HUES64 (cell line): Measurements from ENCODE around the gene MICAL1.

Source experiments
- H3K27ac ChIP-seq: 2 replicates; pipeline ENCODE4 v1.7.0; 2013; ENCODE audit warnings: low read depth, low read length, inconsistent platforms
- H3K27me3 ChIP-seq: 2 replicates; pipeline ENCODE4 v1.6.1; 2013; ENCODE audit warnings: mild to moderate bottlenecking, low read length; ENCODE audit not compliant: insufficient read depth
- H3K36me3 ChIP-seq: 2 replicates; pipeline ENCODE4 v1.6.1; 2013; ENCODE audit warnings: mild to moderate bottlenecking, low read length; ENCODE audit not compliant: insufficient read depth
- H3K4me1 ChIP-seq: 2 replicates; pipeline ENCODE4 v1.6.1; 2013; ENCODE audit warnings: mild to moderate bottlenecking, low read length, moderate library complexity; ENCODE audit not compliant: insufficient read depth
- H3K4me3 ChIP-seq: 2 replicates; pipeline ENCODE4 v1.5.1; 2013; ENCODE audit warnings: mild to moderate bottlenecking, low read length, moderate library complexity
- H3K9ac ChIP-seq: 2 replicates; pipeline ENCODE4 v1.6.1; 2013; ENCODE audit warnings: mild to moderate bottlenecking, low read depth, low read length
- H3K9me3 ChIP-seq: 2 replicates; pipeline ENCODE4 v1.6.1; 2013; ENCODE audit warnings: low read depth, low read length; ENCODE audit not compliant: insufficient read depth
- WGBS: fragments of 150-250, 120-280 bp; methylation state at CpG from one replicate; pipeline ENCODE4 v1.1.7; 2013; ENCODE audit warnings: missing lambda C conversion rate; 5-methylcytosine and 5-hydroxymethylcytosine counted together

The MICAL1 gene

DNA sequence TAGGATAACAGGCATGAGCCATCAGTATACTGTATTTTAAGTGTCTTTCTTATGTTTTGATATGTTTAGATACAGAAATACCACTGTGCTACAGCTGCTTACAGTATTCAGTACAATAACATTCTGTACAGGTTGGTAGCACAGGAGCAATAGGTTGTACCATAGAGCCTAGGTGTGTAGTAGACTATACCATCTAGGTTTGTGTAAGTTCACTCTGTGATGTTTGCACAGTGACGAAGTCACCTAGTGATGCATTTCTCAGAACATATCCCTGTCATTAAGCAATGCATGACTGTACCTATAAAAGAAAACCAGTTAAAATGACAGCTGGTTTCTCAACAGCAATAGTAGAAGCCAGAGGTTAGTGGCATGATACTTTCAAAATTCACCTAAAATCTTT, 30.5 kb upstream of the MICAL1 start:
- 94% methylated on average over 1 of the region's 1 CpG for WGBS
- H3K9ac ChIP-seq, result no peak overlapping the region

DNA sequence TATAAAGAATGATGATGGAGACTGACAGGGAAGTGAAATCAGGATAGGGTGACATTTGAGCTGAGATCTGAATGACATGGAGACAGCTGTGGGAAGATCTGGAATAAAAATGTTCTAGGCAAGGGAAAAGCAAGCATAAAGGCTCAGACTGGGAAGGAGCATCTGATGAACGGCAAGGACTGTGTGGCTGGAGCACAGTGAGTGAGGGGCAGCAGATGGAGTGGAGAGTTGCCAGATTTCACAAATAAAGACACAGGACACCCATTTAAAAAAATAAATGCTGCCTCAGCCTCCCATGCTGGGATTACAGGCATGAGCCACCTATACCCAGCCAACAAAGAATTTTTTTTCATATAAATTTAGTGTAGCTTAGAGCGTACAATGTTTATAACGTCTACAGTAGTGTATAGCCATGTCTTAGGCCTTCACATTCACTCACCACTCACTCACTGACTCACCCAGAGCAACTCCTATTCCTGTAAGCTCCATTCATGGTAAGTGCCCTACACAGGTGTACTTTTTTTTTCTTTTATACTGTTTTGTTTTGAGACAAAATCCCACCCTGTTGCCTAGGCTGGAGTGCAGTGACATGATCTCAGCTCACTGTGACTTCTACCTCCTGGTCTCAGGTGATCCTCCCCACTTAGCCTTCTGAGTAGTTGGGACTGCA, 29.8 kb upstream of the MICAL1 start:
- Histone ChIP-seq H3K27ac (no peak overlapping the region), H3K36me3 (peaks cover 17% of the 10 kb centered on the region), H3K9me3 (no peaks in the 10 kb centered on the region), H3K4me3 (no peak overlapping the region), H3K4me1 (peaks cover 24% of the 10 kb centered on the region), H3K9ac (no peak overlapping the region), H3K27me3 (no peaks in the 10 kb centered on the region; the same call in 1 of the 2 replicates)
- WGBS, result 92% methylated on average over 3 of the region's 3 CpGs

More for the DNA sequence above, 30.5 kb upstream of the MICAL1 start:
- peaks cover 24% of the 10 kb centered on the region for H3K4me1 ChIP-seq
- peaks cover 10% of the 10 kb centered on the region for H3K36me3 ChIP-seq
- H3K9me3 ChIP-seq, result no peaks in the 10 kb centered on the region
- no peaks in the 10 kb centered on the region; the same call in 1 of the 2 replicates for H3K27me3 ChIP-seq
- H3K4me3 ChIP-seq, result no peak overlapping the region
- H3K27ac ChIP-seq, result no peak overlapping the region

DNA sequence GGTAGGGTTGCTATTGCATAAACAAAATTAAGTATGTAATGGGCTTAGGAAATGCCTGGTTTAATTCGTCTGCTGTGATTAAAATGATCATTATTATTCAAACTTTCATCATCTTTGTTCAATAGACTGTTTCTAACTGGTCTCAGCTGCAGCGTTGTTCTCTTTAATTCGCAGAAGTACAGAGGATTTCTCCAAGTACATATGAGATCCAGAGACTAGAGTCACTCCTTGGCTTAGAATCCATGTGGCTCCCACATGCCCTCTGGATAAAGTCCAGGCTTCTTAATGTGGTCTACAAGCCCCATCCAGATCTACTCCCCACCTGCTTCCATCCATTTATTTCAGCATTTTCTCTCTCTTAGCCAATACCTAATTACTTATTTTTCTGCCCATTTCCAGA, 28.6 kb upstream of the MICAL1 start:
- no peak overlapping the region for H3K9ac ChIP-seq
- WGBS, result 91% methylated on average over 2 of the region's 3 CpGs
- no peak overlapping the region for H3K27ac ChIP-seq
- peak overlapping the region; percentile 71; the same call in 1 of the 2 replicates for H3K4me3 ChIP-seq
- H3K4me1 ChIP-seq, result peaks cover 30% of the 10 kb centered on the region
- H3K27me3 ChIP-seq, result no peaks in the 10 kb centered on the region; the same call in 1 of the 2 replicates
- peaks cover 26% of the 10 kb centered on the region for H3K36me3 ChIP-seq
- no peaks in the 10 kb centered on the region for H3K9me3 ChIP-seq

DNA sequence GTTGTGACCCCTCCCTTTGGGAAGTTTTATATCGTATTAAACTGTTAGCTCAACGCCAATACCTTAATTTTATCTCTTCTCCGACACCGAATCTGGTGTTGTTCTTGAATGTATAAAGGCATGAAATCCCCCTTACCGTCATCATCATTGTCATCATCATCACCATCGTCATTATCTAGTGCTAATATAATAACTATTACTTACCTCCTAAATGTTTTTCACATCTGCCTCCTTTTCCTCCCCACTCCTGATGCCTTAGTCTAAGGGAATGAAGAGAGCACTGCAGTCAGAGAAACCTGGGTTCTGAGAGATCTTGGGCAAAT, 28.1 kb upstream of the MICAL1 start:
- Histone ChIP-seq H3K27ac (no peak overlapping the region), H3K9me3 (no peaks in the 10 kb centered on the region), H3K27me3 (no peaks in the 10 kb centered on the region; the same call in 1 of the 2 replicates), H3K4me1 (peaks cover 34% of the 10 kb centered on the region), H3K9ac (no peak overlapping the region), H3K4me3 (peak overlapping the region; percentile 71), H3K36me3 (peaks cover 29% of the 10 kb centered on the region)
- 0% methylated on average over 3 of the region's 6 CpGs for WGBS

DNA sequence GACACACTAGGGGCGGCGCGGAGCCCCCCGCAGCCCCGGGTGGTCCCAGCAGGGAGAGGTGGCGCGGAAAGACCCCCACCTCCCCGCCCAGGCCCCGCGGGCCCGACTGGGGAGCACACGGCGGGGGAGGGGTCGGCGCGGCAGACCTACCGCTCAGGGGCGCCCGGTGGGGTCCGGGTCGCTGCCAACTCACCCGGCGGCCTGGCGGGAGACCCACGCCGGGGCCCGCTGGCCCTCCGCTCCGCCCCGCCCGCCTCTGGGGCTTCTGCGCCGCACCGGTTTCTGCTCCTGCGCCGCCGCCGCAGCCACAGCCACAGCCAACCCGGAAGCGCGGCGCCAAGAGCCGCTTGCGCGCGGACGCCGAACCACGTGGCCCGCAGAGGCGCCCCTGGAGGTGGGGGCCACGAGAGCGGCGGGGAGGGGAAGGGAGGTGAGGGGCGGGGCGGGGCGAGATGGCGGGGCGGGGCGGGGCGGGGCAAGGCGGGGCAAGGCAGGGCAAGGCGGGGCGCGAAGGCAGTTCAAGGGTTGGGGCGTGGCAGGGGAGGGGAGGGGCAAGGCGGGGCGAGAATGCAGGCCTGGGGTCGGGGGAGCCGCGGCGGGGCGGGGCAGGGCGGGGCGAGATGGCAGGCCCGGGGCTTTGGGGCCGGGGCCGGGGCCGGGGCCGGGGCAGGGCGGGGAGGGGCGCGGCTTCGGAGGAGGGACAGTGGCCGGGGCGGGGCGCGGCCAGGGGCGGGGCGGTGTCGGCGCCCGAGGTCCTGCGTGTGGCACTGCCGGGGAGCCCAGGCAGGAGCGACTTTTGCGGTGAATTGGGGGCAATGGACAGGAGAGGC, 27.5 kb upstream of the MICAL1 start, which contains the start of gene ZBTB24:
TSS of gene ZBTB24 (minus strand) at position 315 of the 830 bp plus-strand sequence. CDS start 1,193 bp downstream, outside the sequence.
- WGBS, result under 1% methylated on average over 74 of the region's 97 CpGs
- Histone ChIP-seq H3K27me3 (no peaks in the 10 kb centered on the region; the same call in 1 of the 2 replicates), H3K4me1 (peaks cover 40% of the 10 kb centered on the region), H3K36me3 (peaks cover 35% of the 10 kb centered on the region), H3K27ac (peak within 1 kb of the TSS; percentile 68), H3K9ac (peak within 1 kb of the TSS; percentile 81), H3K4me3 (peak within 1 kb of the TSS; percentile 90), H3K9me3 (no peaks in the 10 kb centered on the region)

DNA sequence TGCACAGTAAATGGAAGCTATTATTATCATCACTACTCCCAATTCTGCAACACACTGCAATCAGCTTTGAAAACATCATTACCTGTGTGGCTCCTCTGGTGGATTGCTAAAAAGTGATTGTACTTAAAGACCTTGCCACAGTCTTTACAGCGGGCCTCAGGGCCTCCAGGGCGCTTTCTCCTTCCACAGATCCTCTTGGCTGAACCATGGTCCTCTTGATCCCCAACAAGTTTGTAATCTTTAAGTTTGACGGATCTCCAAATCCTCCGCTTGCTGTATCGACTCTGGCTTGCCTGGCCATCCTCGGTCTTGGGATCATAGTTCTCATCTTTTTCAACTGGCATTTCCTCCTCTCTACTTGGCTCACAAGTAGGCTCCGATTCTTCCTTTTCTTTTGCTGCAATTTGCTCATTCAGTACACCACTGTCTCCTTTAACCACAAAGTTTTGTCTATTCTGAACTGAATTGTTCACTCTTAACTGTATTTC, 25.5 kb upstream of the MICAL1 start:
- no peak overlapping the region for H3K9ac ChIP-seq
- 94% methylated on average over 7 of the region's 7 CpGs for WGBS
- H3K36me3 ChIP-seq, result peaks cover 55% of the 10 kb centered on the region
- no peaks in the 10 kb centered on the region for H3K9me3 ChIP-seq
- H3K27me3 ChIP-seq, result no peaks in the 10 kb centered on the region; the same call in 1 of the 2 replicates
- H3K4me1 ChIP-seq, result peaks cover 48% of the 10 kb centered on the region
- no peak overlapping the region for H3K27ac ChIP-seq
- peak overlapping the region; percentile 41 for H3K4me3 ChIP-seq

DNA sequence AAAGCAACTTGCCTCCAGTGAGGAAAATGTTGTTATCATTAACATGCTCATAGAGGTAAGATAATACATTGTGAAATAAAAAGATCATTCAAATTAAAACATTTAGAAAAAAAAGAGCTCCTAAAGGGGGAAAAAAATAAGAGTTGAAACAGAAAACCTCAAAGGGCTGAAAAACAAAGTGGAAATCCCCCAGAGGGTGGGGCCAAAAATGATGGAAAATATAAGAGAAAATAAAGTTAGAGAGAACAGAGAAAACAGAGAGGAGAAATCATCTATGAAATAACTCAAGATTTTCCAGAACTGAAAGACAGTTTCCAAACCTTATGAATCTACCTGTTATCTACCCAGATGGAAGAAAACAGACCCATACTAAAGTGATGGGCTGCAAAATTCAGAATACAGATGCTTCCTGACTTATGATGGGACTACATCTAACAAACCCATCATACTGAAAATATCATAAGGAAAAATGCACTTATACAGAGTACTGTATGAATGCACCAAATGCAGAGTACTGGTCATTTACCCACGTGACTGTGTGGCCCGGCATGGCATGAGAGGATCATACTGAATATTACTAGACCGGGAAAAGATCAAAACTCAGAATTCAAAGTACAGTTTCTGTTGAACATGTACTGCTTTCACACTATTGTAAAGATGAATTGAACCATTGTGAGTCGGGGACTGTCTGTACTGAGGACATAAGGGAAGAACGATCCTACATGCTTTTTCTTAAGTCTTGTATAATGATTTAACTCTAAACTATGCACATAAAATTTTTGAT, 23.5 kb upstream of the MICAL1 start:
- Histone ChIP-seq H3K4me1 (peaks cover 45% of the 10 kb centered on the region), H3K36me3 (peaks cover 74% of the 10 kb centered on the region), H3K9ac (0 out of 2 replicates have a peak overlapping the region, but pooled peaks have one; percentile 22), H3K27ac (no peak overlapping the region), H3K9me3 (no peaks in the 10 kb centered on the region), H3K4me3 (peak overlapping the region; percentile 39), H3K27me3 (no peaks in the 10 kb centered on the region; the same call in 1 of the 2 replicates)
- 96% methylated on average over 4 of the region's 5 CpGs for WGBS

DNA sequence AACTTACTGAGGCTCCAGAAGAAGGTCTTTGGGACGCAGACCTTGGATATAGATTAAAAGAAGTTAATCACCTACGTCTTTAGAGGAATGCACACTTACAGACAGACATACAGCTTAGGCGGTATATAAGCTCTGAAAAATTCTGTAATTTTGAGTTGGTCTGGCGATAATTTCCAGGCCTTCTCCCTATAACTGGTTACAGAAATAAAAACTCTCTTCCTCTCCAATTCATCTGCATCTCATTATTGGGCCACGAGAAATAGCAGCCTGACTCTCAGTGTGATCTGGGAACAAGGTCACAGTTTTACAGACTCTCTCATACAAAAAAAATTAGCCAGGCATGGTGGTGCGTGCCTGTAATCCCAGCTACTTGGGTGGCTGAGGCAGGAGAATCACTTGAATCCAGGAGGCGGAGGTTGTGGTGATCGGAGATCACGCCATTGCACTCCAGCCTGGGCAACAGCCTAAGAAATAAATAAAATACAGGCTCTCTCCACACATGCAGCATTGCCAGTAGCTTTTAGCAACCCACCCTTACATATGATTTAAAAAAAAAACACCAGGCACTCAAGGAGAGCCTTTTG, 22.7 kb upstream of the MICAL1 start:
- Histone ChIP-seq H3K27ac (peak overlapping the region; percentile 72), H3K4me1 (peaks cover 39% of the 10 kb centered on the region), H3K27me3 (no peaks in the 10 kb centered on the region), H3K36me3 (peaks cover 81% of the 10 kb centered on the region), H3K9me3 (no peaks in the 10 kb centered on the region), H3K9ac (peak overlapping the region; percentile 36; the same call in 1 of the 2 replicates), H3K4me3 (peak overlapping the region; percentile 39)
- 93% methylated on average over 9 of the region's 9 CpGs for WGBS

DNA sequence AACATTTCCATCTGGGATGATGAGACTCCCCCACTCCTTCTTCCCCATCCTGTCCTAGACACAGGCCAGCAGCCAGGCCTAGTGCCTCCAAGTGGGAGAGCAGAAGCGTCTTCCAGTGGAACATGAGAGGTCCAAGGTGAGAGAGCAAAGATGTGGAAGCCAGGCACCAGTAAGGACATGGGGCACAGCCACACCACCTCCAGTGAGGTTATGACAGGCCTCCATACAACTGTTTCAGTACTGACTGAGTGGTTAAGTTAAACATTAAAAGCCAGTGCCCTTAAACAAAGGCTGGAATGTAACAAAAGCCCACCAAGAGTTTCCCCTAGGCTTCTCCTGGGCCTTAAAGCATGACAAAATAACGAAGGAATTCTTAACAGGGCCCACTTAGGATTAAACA, 22.2 kb upstream of the MICAL1 start:
- H3K4me3 ChIP-seq, result peak overlapping the region; percentile 39
- H3K27ac ChIP-seq, result peak overlapping the region; percentile 72
- 71% methylated on average over 2 of the region's 2 CpGs for WGBS
- H3K36me3 ChIP-seq, result peaks cover 87% of the 10 kb centered on the region
- no peaks in the 10 kb centered on the region for H3K9me3 ChIP-seq
- peaks cover 39% of the 10 kb centered on the region for H3K4me1 ChIP-seq
- peak overlapping the region; percentile 36; the same call in 1 of the 2 replicates for H3K9ac ChIP-seq
- no peaks in the 10 kb centered on the region for H3K27me3 ChIP-seq

DNA sequence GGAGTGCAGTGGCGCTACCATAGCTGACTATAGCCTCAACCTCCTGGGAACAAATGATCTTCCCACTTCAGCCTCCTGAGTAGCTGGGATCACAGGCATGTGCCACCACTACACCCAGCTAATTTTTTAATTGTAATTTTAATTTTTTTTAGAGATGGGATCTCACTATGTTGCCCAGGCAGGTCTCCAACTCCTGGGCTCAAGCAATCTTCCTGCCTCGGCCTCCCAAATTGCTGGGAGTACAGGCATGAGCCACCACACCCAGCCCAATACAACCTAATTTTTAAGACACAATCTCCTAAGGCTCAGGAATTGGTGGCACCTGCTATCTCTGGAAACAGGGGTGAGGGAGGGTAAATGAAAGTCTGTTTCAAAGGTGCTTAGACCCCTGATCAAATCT, 21.6 kb upstream of the MICAL1 start:
- Histone ChIP-seq H3K27ac (peak overlapping the region; percentile 72), H3K4me3 (no peak overlapping the region), H3K9me3 (no peaks in the 10 kb centered on the region), H3K9ac (no peak overlapping the region), H3K27me3 (no peaks in the 10 kb centered on the region), H3K36me3 (peaks cover 93% of the 10 kb centered on the region), H3K4me1 (peaks cover 39% of the 10 kb centered on the region)
- WGBS, result 91% methylated on average over 2 of the region's 2 CpGs
